Adipocyte (in vitro differentiated cells): ENCODE results near the gene DNAJB5.

Source experiments
- DNase-seq: peaks from one replicate; pipeline ENCODE4 v3.0.0-alpha.2; 2015; ENCODE audit warnings: low read depth
- H3K27me3 ChIP-seq: replicated peaks from 2 replicates; pipeline ENCODE4 v1.7.0; 2013; ENCODE audit warnings: mild to moderate bottlenecking, low read length, moderate library complexity; ENCODE audit not compliant: control insufficient read depth, insufficient read depth
- H3K36me3 ChIP-seq: 2 replicates; pipeline ENCODE4 v1.7.0; 2013; ENCODE audit warnings: low read length, mild to moderate bottlenecking, moderate library complexity; ENCODE audit not compliant: control insufficient read depth, insufficient read depth, severe bottlenecking
- H3K4me1 ChIP-seq: 2 replicates; pipeline ENCODE4 v1.7.0; 2013; ENCODE audit warnings: mild to moderate bottlenecking, low read length, moderate library complexity; ENCODE audit not compliant: control insufficient read depth, insufficient read depth
- H3K4me3 ChIP-seq: 2 replicates; pipeline ENCODE4 v1.7.0; 2013; ENCODE audit warnings: mild to moderate bottlenecking, low read length, moderate library complexity
- H3K9ac ChIP-seq: 2 replicates; pipeline ENCODE4 v1.7.0; 2013; ENCODE audit warnings: mild to moderate bottlenecking, low read length, moderate library complexity
- H3K9me3 ChIP-seq: 2 replicates; pipeline ENCODE4 v1.7.0; 2013; ENCODE audit warnings: mild to moderate bottlenecking, low read length, moderate library complexity; ENCODE audit not compliant: control insufficient read depth

DNAJB5 gene

GRCh38 chr9:34994260-34994899 lies 4.8 kb downstream of the DNAJB5 start:
- H3K4me1 ChIP-seq, result peaks cover 81% of the 10 kb centered on the region
- no peaks in the 10 kb centered on the region for H3K27me3 ChIP-seq
- peaks cover 16% of the 10 kb centered on the region for H3K36me3 ChIP-seq
- peak overlapping the region; percentile 55 for H3K9ac ChIP-seq
- peak; percentile 56 for DNase-seq
- H3K4me3 ChIP-seq, result peak overlapping the region; percentile 28
- H3K9me3 ChIP-seq, result no peaks in the 10 kb centered on the region

DNA sequence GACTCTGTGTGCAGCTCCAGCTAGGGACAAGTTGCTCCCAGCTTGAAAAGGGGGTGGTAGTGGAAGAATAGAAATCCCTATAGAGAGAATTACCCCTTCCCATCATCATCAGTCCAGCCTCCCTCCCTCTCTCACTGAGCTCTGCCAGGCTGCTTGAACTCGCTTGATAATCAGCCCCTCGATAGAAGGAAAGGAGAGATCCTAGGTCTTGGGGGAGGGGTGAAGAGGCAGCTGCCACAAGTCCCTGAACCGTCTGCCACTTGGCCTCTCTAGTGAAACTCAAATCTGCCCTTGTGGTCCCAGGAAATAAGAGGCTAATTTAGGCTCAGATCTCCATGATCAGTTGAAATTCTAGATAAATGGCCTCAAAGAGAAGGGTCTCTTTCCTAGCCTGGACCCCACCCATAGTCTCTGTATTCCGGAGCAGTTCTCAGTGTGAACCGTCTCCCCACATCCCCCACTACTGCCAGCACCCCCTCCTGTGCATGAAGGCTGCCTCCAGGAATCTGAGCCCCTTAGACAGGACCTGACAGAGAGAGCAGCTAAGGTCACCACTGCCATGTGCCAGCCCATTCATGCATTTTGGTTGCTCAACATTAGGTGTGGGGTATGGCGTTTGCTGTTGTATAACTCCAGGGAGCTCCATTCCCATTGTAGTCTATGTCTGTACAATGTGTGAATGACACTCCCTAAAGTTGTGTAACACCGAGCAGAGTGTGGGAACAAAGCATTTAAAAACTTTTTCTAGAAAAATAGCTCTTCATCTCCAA lies 5.5 kb downstream of the DNAJB5 start:
- Histone ChIP-seq H3K4me1 (peaks cover 81% of the 10 kb centered on the region), H3K4me3 (peak overlapping the region; percentile 33), H3K36me3 (peaks cover 16% of the 10 kb centered on the region), H3K27me3 (no peaks in the 10 kb centered on the region), H3K9me3 (no peaks in the 10 kb centered on the region), H3K9ac (peak overlapping the region; percentile 55)
- DNase-seq, result peak; percentile 55

- peaks cover 79% of the 10 kb centered on the region for H3K4me1 ChIP-seq
- no peaks in the 10 kb centered on the region for H3K27me3 ChIP-seq
- H3K4me3 ChIP-seq, result peak overlapping the region; percentile 33
- peak overlapping the region; percentile 55 for H3K9ac ChIP-seq
- peak; percentile 41 for DNase-seq
- H3K9me3 ChIP-seq, result no peaks in the 10 kb centered on the region
- H3K36me3 ChIP-seq, result peaks cover 16% of the 10 kb centered on the region
Measured at GRCh38 chr9:34995670-34996060, 6.1 kb downstream of the DNAJB5 start.

GRCh38 chr9:34996181-34996904 lies 6.8 kb downstream of the DNAJB5 start:
- Histone ChIP-seq H3K4me1 (peaks cover 79% of the 10 kb centered on the region), H3K9ac (no peak overlapping the region), H3K9me3 (no peaks in the 10 kb centered on the region), H3K4me3 (peak overlapping the region; percentile 33), H3K27me3 (no peaks in the 10 kb centered on the region), H3K36me3 (peaks cover 16% of the 10 kb centered on the region)
- no peak for DNase-seq

DNA sequence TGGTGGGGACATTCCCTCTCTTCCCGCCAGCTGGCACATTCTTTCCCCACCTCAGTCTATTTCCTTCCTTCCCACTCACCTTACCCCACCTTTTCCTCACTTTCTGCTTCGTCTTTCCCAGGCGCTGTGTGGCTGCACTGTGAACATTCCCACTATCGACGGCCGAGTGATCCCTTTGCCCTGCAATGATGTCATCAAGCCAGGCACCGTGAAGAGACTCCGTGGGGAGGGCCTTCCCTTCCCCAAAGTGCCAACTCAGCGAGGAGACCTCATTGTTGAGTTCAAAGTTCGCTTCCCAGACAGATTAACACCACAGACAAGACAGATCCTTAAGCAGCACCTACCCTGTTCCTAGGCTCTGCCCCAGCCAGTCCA lies 7.3 kb downstream of the DNAJB5 start:
- H3K36me3 ChIP-seq, result peaks cover 16% of the 10 kb centered on the region
- no peak overlapping the region for H3K4me3 ChIP-seq
- no peaks in the 10 kb centered on the region for H3K27me3 ChIP-seq
- peaks cover 81% of the 10 kb centered on the region for H3K4me1 ChIP-seq
- H3K9ac ChIP-seq, result no peak overlapping the region
- H3K9me3 ChIP-seq, result no peaks in the 10 kb centered on the region
- DNase-seq, result no peak

DNA sequence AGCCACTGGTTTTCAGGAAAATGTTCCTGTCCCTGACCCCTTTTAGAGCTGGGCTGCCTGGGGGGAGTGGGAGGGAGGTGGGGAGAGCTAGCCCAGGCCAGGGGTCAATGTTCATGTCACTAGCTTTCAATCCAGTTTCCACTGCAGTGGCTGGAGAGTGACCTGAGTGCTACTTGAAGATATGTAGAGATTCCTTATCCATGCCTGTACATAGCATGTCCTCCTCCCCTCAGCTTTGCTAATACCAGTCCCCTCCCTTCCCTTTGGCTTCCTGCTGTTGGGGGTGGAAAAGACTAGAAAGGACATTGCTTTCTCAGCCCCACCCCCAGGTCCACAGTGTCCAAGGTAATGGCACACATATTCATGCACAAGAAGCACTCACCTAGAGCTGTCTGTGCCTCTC lies 7.8 kb downstream of the DNAJB5 start:
- DNase-seq, result no peak
- no peak overlapping the region for H3K9ac ChIP-seq
- no peaks in the 10 kb centered on the region for H3K9me3 ChIP-seq
- H3K36me3 ChIP-seq, result peaks cover 19% of the 10 kb centered on the region
- H3K4me1 ChIP-seq, result peaks cover 78% of the 10 kb centered on the region
- no peaks in the 10 kb centered on the region for H3K27me3 ChIP-seq
- no peak overlapping the region for H3K4me3 ChIP-seq

GRCh38 chr9:34998266-34998665 lies 8.7 kb downstream of the DNAJB5 start:
- DNase-seq, result no peak
- Histone ChIP-seq H3K4me1 (peaks cover 70% of the 10 kb centered on the region), H3K4me3 (no peak overlapping the region), H3K9me3 (no peaks in the 10 kb centered on the region), H3K36me3 (peaks cover 20% of the 10 kb centered on the region), H3K9ac (no peak overlapping the region), H3K27me3 (no peaks in the 10 kb centered on the region)

DNA sequence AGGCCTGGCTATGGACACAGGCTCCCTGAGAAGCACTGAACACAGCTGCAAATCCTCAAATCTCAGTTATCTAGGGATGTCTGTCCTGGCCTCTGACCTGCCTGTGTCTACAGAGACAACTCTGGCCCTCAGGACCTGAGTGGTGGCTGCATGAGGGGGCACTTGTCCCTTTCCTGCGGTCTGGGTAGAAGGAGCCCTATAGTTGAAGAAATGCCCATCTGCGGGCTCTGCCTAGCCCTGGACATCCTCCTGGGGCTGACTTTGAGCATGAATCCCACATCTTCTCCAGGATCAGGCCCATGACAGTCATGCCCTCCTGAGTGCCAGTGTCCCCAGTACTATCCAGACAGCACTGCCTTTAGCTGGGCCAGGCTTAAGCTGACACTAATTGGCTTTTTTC lies 10.0 kb downstream of the DNAJB5 start:
- peaks cover 20% of the 10 kb centered on the region for H3K36me3 ChIP-seq
- H3K9ac ChIP-seq, result no peak overlapping the region
- no peaks in the 10 kb centered on the region for H3K27me3 ChIP-seq
- H3K4me3 ChIP-seq, result no peak overlapping the region
- no peak for DNase-seq
- peaks cover 57% of the 10 kb centered on the region for H3K4me1 ChIP-seq
- no peaks in the 10 kb centered on the region for H3K9me3 ChIP-seq

DNA sequence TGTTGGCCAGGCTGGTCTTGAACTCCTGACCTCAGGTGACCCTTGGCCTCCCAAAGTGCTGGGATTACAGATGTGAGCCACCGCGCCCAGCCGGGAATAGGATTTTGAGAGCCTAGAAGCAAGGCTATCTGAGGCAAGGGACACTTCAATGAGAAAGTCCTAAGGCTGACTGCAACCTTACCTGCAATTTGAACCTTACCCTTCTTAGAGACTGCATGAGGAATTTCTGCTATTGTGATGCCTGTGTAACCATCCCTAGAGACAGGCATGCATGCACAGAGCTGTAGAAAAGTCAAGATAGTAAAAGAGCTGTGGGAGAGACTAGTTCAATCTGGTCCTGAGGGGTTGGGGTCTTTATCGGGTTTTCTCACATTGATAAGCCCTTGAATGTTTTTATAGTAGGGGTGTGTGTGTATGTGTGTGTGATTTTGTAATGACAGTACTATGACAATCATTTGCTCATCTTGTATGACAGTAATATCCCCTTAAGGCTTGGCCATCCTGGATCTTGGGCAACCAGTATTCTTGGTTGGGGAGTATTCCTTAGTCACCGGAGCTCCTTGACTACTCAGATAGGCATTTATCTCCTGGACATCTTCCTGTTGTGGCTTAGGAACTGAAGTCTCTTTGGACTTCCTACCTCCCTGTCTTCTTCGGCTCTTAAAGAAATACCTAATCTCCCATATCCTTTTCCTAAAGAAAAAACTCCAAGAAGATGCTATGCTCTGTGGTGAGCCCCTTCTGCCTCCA lies 11.2 kb downstream of the DNAJB5 start:
- Histone ChIP-seq H3K27me3 (no peaks in the 10 kb centered on the region), H3K9ac (no peak overlapping the region), H3K36me3 (peaks cover 20% of the 10 kb centered on the region), H3K4me1 (peaks cover 45% of the 10 kb centered on the region), H3K4me3 (no peak overlapping the region), H3K9me3 (no peaks in the 10 kb centered on the region)
- no peak for DNase-seq

DNA sequence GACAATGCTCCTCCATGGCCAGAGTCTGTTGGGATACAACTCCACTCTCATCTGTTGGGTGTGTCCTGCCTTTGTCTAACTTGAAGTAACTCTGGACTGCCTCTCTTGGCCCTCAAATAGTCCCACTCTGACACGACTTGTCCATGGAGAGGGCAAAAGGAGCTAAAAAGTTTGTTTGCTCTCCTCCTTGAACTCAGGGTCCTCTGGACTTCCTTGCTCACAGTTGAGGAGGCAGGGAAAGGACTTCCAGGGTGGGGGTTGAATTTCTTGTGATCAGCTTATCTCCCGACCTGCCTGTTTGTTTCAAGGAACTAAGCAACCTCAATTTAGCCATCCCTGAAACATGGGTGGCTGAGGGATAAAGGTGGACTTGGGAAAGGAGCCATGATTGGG lies 11.7 kb downstream of the DNAJB5 start:
- H3K36me3 ChIP-seq, result peaks cover 18% of the 10 kb centered on the region
- H3K4me3 ChIP-seq, result peak overlapping the region; percentile 3
- H3K9me3 ChIP-seq, result no peaks in the 10 kb centered on the region
- no peak for DNase-seq
- peaks cover 39% of the 10 kb centered on the region for H3K4me1 ChIP-seq
- no peak overlapping the region for H3K9ac ChIP-seq
- no peaks in the 10 kb centered on the region for H3K27me3 ChIP-seq
